Choroid plexus epithelial cell (primary cell): ENCODE measurements around the gene MDM1.

ENCODE experiments used
- DNase-seq: peaks from one replicate; pipeline ENCODE4 v3.0.0-alpha.2; 2010; ENCODE audit warnings: low read depth
- H3K4me3 ChIP-seq: 2 replicates; pipeline ENCODE4 v1.5.1; 2011; ENCODE audit warnings: low read depth, mild to moderate bottlenecking, control low read depth, low read length, moderate library complexity
- TF ChIP-seq, protein P1 (sequence below): conservative IDR thresholded peaks from 2 replicates; pipeline ENCODE4 v1.5.1; 2011; ENCODE audit warnings: low read depth, mild to moderate bottlenecking, control low read depth, inconsistent platforms, low read length, moderate library complexity

The MDM1 gene

DNA sequence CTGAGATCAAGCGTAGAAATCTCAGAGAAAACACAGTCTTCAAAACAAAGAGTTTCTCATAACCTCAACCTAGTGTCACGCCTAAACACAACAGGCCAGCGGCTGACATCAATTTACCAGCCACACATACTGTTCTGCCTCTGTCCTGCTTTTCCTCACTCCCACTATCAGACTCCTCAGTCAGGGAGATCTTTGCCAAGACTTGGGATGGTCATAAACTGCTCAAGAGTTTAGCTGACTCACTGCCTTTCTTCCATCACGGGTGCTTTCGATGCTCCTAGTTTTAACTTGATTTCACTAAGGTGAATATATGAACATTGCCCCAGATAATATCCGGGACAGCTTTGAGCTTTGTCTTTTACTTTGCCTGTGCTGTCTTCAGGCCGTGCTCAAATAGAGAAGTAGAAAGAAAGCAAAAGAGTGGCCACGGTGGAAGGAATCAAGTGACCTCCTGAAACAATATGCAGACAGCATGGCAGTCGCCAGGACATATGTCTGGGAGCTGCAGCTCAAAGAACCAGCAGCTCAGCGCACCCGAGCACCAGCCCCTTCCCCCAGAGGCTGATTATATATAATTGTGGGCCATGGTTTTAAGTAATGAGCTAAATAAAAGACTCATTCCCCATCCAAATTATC lies 12.1 kb downstream of the MDM1 start:
- TF ChIP-seq, protein P1, sequence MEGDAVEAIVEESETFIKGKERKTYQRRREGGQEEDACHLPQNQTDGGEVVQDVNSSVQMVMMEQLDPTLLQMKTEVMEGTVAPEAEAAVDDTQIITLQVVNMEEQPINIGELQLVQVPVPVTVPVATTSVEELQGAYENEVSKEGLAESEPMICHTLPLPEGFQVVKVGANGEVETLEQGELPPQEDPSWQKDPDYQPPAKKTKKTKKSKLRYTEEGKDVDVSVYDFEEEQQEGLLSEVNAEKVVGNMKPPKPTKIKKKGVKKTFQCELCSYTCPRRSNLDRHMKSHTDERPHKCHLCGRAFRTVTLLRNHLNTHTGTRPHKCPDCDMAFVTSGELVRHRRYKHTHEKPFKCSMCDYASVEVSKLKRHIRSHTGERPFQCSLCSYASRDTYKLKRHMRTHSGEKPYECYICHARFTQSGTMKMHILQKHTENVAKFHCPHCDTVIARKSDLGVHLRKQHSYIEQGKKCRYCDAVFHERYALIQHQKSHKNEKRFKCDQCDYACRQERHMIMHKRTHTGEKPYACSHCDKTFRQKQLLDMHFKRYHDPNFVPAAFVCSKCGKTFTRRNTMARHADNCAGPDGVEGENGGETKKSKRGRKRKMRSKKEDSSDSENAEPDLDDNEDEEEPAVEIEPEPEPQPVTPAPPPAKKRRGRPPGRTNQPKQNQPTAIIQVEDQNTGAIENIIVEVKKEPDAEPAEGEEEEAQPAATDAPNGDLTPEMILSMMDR: no peak
- peak; percentile 43 for DNase-seq
- H3K4me3 ChIP-seq: no peak overlapping the region

- TF ChIP-seq, protein P1: peak; percentile 56
- H3K4me3 ChIP-seq: no peak overlapping the region
- DNase-seq: peak; percentile 83
Measured at GRCh38 chr12:68317047-68317667, 15.0 kb downstream of the MDM1 start.

- TF ChIP-seq, protein P1: no peak
- peak; percentile 87 for DNase-seq
- H3K4me3 ChIP-seq: no peak overlapping the region
Measured at GRCh38 chr12:68310370-68310769, 21.8 kb downstream of the MDM1 start.

GRCh38 chr12:68306564-68306963 lies 25.6 kb downstream of the MDM1 start:
- no peak for DNase-seq
- no peak overlapping the region for H3K4me3 ChIP-seq
- TF ChIP-seq, protein P1: no peak

GRCh38 chr12:68305278-68305677 lies 26.9 kb downstream of the MDM1 start:
- no peak for DNase-seq
- no peak overlapping the region for H3K4me3 ChIP-seq
- TF ChIP-seq, protein P1: no peak

DNA sequence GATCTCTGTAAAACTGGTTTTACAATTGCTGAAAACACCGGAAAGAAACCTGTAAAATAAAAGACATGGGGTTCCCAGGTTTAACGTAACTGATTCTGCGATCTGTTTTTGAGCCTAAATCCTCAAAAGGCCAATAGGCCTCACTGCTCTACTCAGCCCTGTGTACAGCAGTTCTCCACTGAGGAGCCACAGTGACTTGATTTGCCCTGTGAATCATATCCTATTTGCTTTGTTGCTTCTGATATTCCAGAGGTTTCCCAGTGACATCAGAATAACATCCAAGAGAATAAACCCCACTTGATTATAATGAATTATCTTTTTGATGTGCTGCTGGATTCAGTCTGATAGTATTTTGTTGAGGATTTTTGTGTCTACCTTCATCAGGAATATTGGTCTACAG lies 27.5 kb downstream of the MDM1 start:
- H3K4me3 ChIP-seq: no peak overlapping the region
- TF ChIP-seq, protein P1: no peak
- DNase-seq: peak; percentile 25

DNA sequence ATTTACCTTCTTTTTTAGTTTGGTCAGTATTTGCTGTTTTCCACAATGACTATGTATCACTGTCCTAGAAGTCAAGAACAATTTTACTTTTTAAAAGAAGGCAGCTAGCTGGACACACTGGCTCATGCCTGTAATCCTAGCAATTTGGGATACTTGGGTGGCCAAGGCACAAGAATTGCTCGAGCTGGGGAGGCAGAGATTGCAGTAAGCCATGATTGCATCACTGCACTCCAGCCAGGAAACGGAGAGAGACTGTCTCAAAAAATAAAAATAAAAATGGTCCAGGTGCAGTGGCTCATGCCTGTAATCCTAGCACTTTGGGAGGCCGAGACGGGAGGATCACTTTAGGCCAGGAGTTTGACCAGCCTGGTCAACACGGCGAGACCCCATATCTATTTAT lies 28.3 kb downstream of the MDM1 start:
- TF ChIP-seq, protein P1: no peak
- DNase-seq: peak; percentile 66
- H3K4me3 ChIP-seq: no peak overlapping the region
